HL-60 (cell line): Measurements from ENCODE around the gene UXS1.

Source experiments
- DNase-seq, 2 experiments: peaks; one replicate each; pipeline ENCODE4 v3.0.0-alpha.2; 2010 to 2020; ENCODE audit warnings: low read depth in 1 of 2, low spot score in 1 of 2
- H3K27ac ChIP-seq: fragments of 250-450 bp; sonication (Bioruptor Pico); replicated peaks from 2 replicates; pipeline ENCODE4 v1.5.1; 2020; ENCODE audit warnings: mild to moderate bottlenecking, moderate library complexity
- H3K27me3 ChIP-seq: fragments of 250-450 bp; sonication (Bioruptor Pico); 2 replicates; pipeline ENCODE4 v1.5.1; 2021; ENCODE audit warnings: mild to moderate bottlenecking, moderate library complexity; ENCODE audit not compliant: insufficient read depth, poor library complexity, severe bottlenecking
- H3K4me3 ChIP-seq: replicated peaks from 2 replicates; pipeline ENCODE4 v1.5.1; 2011; ENCODE audit warnings: mild to moderate bottlenecking, control low read depth, low read length; ENCODE audit not compliant: insufficient read depth
- GABPA ChIP-seq: IDR thresholded peaks from 2 replicates; pipeline ENCODE4 v1.6.1; 2012; ENCODE audit warnings: low read depth
- POLR2AphosphoS5 ChIP-seq: IDR thresholded peaks from 2 replicates; pipeline ENCODE4 v1.6.1; 2012; ENCODE audit warnings: low read depth
- SPI1 ChIP-seq: IDR thresholded peaks from 2 replicates; pipeline ENCODE4 v1.6.1; 2012; ENCODE audit warnings: low read depth, mild to moderate bottlenecking, borderline replicate concordance
- TF ChIP-seq, protein P1 (sequence below): IDR thresholded peaks from one replicate; pipeline ENCODE4 v1.5.1; 2011; ENCODE audit warnings: low read length, control low read depth, inconsistent platforms; ENCODE audit not compliant: insufficient read depth
- TF ChIP-seq, protein P2 (sequence below): IDR thresholded peaks from 2 replicates; pipeline ENCODE4 v1.6.1; 2012; ENCODE audit warnings: low read depth; ENCODE audit not compliant: insufficient replicate concordance

UXS1 gene

DNA sequence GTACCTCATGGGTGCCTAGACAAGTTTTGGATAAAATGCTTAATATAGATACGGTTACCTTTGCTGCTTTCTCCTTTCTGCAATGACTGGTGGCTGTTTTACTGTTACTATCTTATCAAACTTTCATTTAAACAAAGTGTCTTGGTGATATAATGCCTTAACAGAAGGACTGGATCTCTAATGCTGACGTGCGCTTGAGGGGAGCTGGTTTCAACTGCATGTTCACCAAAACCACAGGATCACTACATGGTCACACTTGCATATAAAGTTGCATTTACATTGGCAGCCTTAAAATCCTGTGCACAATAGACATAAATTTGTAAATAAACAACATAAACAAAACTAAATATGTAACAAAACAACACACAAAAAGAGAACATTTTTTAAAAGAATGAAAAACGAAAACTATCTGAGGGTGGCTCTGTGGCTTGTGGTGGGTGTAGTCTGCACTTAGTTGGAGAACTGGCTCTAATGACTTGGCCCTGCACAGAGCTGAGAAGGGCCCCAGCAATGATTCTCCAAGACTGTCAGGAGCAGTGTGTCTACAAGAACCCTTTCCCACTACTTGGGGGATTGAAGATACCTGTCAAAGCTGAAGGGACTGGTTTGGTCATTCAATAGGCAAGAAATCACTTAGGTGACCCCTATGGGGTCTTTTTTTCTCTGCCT lies 135.5 kb downstream of the UXS1 start:
- TF ChIP-seq POLR2AphosphoS5 (no peak), GABPA (no peak), SPI1 (no peak)
- TF ChIP-seq, protein P1, sequence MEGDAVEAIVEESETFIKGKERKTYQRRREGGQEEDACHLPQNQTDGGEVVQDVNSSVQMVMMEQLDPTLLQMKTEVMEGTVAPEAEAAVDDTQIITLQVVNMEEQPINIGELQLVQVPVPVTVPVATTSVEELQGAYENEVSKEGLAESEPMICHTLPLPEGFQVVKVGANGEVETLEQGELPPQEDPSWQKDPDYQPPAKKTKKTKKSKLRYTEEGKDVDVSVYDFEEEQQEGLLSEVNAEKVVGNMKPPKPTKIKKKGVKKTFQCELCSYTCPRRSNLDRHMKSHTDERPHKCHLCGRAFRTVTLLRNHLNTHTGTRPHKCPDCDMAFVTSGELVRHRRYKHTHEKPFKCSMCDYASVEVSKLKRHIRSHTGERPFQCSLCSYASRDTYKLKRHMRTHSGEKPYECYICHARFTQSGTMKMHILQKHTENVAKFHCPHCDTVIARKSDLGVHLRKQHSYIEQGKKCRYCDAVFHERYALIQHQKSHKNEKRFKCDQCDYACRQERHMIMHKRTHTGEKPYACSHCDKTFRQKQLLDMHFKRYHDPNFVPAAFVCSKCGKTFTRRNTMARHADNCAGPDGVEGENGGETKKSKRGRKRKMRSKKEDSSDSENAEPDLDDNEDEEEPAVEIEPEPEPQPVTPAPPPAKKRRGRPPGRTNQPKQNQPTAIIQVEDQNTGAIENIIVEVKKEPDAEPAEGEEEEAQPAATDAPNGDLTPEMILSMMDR: no peak
- TF ChIP-seq, protein P2, sequence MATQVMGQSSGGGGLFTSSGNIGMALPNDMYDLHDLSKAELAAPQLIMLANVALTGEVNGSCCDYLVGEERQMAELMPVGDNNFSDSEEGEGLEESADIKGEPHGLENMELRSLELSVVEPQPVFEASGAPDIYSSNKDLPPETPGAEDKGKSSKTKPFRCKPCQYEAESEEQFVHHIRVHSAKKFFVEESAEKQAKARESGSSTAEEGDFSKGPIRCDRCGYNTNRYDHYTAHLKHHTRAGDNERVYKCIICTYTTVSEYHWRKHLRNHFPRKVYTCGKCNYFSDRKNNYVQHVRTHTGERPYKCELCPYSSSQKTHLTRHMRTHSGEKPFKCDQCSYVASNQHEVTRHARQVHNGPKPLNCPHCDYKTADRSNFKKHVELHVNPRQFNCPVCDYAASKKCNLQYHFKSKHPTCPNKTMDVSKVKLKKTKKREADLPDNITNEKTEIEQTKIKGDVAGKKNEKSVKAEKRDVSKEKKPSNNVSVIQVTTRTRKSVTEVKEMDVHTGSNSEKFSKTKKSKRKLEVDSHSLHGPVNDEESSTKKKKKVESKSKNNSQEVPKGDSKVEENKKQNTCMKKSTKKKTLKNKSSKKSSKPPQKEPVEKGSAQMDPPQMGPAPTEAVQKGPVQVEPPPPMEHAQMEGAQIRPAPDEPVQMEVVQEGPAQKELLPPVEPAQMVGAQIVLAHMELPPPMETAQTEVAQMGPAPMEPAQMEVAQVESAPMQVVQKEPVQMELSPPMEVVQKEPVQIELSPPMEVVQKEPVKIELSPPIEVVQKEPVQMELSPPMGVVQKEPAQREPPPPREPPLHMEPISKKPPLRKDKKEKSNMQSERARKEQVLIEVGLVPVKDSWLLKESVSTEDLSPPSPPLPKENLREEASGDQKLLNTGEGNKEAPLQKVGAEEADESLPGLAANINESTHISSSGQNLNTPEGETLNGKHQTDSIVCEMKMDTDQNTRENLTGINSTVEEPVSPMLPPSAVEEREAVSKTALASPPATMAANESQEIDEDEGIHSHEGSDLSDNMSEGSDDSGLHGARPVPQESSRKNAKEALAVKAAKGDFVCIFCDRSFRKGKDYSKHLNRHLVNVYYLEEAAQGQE: no peak
- no peak overlapping the region for H3K4me3 ChIP-seq
- H3K27ac ChIP-seq: no peak overlapping the region
- DNase-seq: no peak
- H3K27me3 ChIP-seq: no peaks in the 10 kb centered on the region

DNA sequence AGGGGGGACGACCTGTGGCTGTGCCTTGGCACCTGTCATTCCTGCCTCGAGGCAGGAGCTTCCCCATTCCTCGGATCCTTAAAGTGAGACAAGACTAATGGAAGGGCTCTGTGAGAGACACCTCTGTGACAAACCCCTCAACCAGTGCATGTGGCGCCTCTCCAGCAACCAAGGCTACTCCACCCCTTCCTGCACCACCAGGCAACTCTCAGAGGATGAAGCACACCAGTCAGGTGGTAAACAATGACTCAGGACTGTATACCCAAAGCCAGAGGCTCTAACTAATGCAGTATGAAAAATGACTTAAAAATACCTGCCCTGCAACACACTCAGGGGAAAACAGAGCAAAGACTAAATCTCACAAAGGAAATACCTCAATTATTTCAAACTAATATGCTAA lies 136.9 kb downstream of the UXS1 start:
- no peak for TF ChIP-seq POLR2AphosphoS5
- no peak for TF ChIP-seq GABPA
- TF ChIP-seq, protein P1: no peak
- TF ChIP-seq, protein P2: no peak
- no peak for TF ChIP-seq SPI1
- Histone ChIP-seq H3K27me3 (no peaks in the 10 kb centered on the region), H3K4me3 (no peak overlapping the region), H3K27ac (no peak overlapping the region)
- no peak for DNase-seq

DNA sequence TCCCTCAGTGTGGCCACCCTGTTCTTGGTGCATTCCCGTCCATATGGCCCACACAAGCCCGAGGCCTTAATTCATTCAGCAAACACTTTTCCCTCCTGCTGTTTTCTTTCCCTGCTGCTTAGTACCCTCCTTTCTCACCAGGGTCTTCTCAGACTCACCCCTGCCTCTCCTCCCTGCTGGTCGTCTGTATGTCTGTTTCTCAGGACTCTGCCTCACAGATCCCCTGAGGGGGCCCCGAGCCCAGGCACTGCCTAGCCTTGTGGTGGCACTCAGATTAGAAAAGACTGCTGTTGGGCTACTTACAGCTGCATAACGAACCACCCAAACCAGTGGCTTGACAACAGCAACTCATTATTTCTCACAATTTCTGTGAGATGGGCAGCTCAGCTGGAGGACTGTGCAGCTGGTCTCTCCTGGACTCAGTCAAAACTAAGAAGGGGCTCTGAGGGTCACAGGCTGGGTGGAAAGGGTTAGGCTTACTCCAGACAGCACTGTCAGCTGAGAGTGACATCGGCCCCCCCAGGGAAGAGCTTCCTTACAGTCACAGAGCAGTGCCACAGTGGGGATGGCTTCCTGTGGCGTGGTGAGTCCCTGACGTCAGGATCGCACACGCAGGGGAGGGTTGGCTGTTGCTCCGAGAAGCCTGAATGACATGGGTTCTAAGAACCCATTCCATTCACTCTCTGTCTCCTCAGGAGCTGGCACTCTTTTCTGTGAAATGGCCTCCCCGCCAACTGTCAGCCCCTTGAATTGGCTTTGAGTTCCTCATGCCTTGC lies 139.0 kb downstream of the UXS1 start:
- no peaks in the 10 kb centered on the region for H3K27me3 ChIP-seq
- TF ChIP-seq, protein P1: no peak
- TF ChIP-seq POLR2AphosphoS5: no peak
- H3K27ac ChIP-seq: no peak overlapping the region
- H3K4me3 ChIP-seq: no peak overlapping the region
- DNase-seq: no peak
